NCI-H1417 treated with DMSO at 0.1 percent for 48 hours (cell line): ENCODE data around the gene DAZL.

Experiments used
- DNase-seq: peaks from one replicate; lab custom pipeline; 2025; lab: John Stamatoyannopoulos, UW

The DAZL gene

GRCh38 chr3:16543242-16543864 lies 61.9 kb downstream of the DAZL start:
- DNase-seq = no peak

GRCh38 chr3:16538507-16538906 lies 66.7 kb downstream of the DAZL start:
- DNase-seq = no peak

- no peak for DNase-seq
These were observed 68.2 kb downstream of the DAZL start for GRCh38 chr3:16536996-16537395.
